HCT116 (cell line): ENCODE results near the gene TERT. TPM values are rescaled to one million over a fixed set of nuclear protein-coding genes. Genes with fewer than 3 reads are reported as not detected.

Experiments
- ATAC-seq: fragments of 200-7000 bp; cut with Tn5 transposase; 2 replicates; pipeline ENCODE4 v1.9.1; 2020; ENCODE audit warnings: mild to moderate bottlenecking, moderate library complexity
- BruUV-seq: library from RNA; stranded (reverse); fragments of 400-500 nt; replicated peaks from 2 replicates; lab custom pipeline; 2021; lab: Mats Ljungman, UMichigan
- CTCF ChIA-PET: fragments of 300-600 bp; sonication (Branson Sonifier 250); formaldehyde crosslinking; loops from one replicate; lab custom pipeline; 2021; ENCODE audit warnings: antibody characterized with exemption; lab: Charles Lee
- POLR2A ChIA-PET: fragments of 300-600, 350-600 bp; sonication (Branson Sonifier 250); formaldehyde crosslinking; loops from one replicate; lab custom pipeline; 2021; ENCODE audit warnings: antibody characterized with exemption; lab: Charles Lee
- RAD21 ChIA-PET, 2 experiments: fragments of 300-600 bp; sonication (Branson Sonifier 250); formaldehyde crosslinking; loops; one replicate each; lab custom pipeline; 2023; ENCODE audit warnings: low total read pairs in 2 of 2; ENCODE audit not compliant: uncharacterized antibody in 2 of 2, unreplicated experiment in 2 of 2, low non-redundant PET in 1 of 2; lab: Charles Lee
- DNase-seq: peaks from one replicate; pipeline ENCODE4 v3.0.0-alpha.2; 2010; ENCODE audit warnings: low read depth, low spot score
- H2AFZ ChIP-seq: fragments of 200-600 bp; shearing (Covaris generic), sonication (generic); 2 replicates; pipeline ENCODE4 v1.6.1; 2017; ENCODE audit warnings: low read depth, mixed run types, mixed read lengths, antibody characterized with exemption, low read length; ENCODE audit not compliant: poor library complexity, severe bottlenecking
- H3K27ac ChIP-seq: 2 replicates; pipeline ENCODE4 v1.5.1; 2012; ENCODE audit warnings: low read depth, low read length
- H3K27me3 ChIP-seq: fragments of 200-600 bp; sonication (generic); 2 replicates; pipeline ENCODE4 v1.6.1; 2016; ENCODE audit warnings: mixed run types, low read length, mixed read lengths; ENCODE audit not compliant: insufficient read depth
- H3K36me3 ChIP-seq, 2 experiments: fragments of 200-500 bp in 1 of 2; fragments of 200-600 bp in 1 of 2; sonication (Bioruptor generic) in 1 of 2; sonication (generic) in 1 of 2; 2 replicates each; pipeline versions ENCODE4 v1.5.1 to v1.6.1; 2014 to 2016; ENCODE audit warnings: low read length in 2 of 2, inconsistent platforms in 1 of 2, mixed read lengths in 1 of 2, mixed run types in 1 of 2; ENCODE audit not compliant: insufficient read depth in 2 of 2, control insufficient read depth in 1 of 2
- H3K4me1 ChIP-seq, 2 experiments: fragments of 200-600 bp in 1 of 2; sonication (generic) in 1 of 2; 2 replicates each; pipeline versions ENCODE4 v1.5.1 to v1.6.1; 2012 to 2017; ENCODE audit warnings: low read length in 2 of 2, inconsistent platforms in 1 of 2, mild to moderate bottlenecking in 1 of 2, mixed read lengths in 1 of 2, mixed run types in 1 of 2, moderate library complexity in 1 of 2; ENCODE audit not compliant: insufficient read depth in 2 of 2, control insufficient read depth in 1 of 2
- H3K4me2 ChIP-seq: fragments of 200-600 bp; sonication (generic); 2 replicates; pipeline ENCODE4 v1.6.1; 2017; ENCODE audit warnings: mixed run types, low read length, mixed read lengths
- H3K4me3 ChIP-seq, 2 experiments: fragments of 200-600 bp in 1 of 2; sonication (generic) in 1 of 2; replicated peaks in 1 of 2; 2 replicates each; pipeline ENCODE4 v1.5.1; 2011 to 2016; ENCODE audit warnings: low read length in 2 of 2, control low read depth in 1 of 2, low read depth in 1 of 2, mild to moderate bottlenecking in 1 of 2, mixed read lengths in 1 of 2, mixed run types in 1 of 2
- H3K79me2 ChIP-seq: fragments of 200-600 bp; sonication (generic); 2 replicates; pipeline ENCODE4 v1.6.1; 2017; ENCODE audit warnings: mild to moderate bottlenecking, mixed run types, low read length, moderate library complexity, mixed read lengths; ENCODE audit not compliant: insufficient read depth
- H3K9ac ChIP-seq: fragments of 200-600 bp; sonication (generic); 2 replicates; pipeline ENCODE4 v1.6.1; 2016; ENCODE audit warnings: low read length, mixed read lengths
- H3K9me2 ChIP-seq: fragments of 200-600 bp; sonication (generic), shearing (Covaris generic); 2 replicates; pipeline ENCODE4 v1.6.1; 2017; ENCODE audit warnings: mixed run types, mild to moderate bottlenecking, moderate library complexity; ENCODE audit not compliant: insufficient read depth
- H3K9me3 ChIP-seq, 2 experiments: fragments of 200-500 bp in 1 of 2; fragments of 200-600 bp in 1 of 2; sonication (Bioruptor generic) in 1 of 2; sonication (generic) in 1 of 2; 2 replicates each; pipeline ENCODE4 v1.6.1; 2014 to 2017; ENCODE audit warnings: low read length in 2 of 2, mixed read lengths in 2 of 2, inconsistent platforms in 1 of 2, low read depth in 1 of 2, mild to moderate bottlenecking in 1 of 2, mixed run types in 1 of 2, moderate library complexity in 1 of 2; ENCODE audit not compliant: control insufficient read depth in 1 of 2, insufficient read depth in 1 of 2
- H4K20me1 ChIP-seq: fragments of 200-600 bp; sonication (generic), shearing (Covaris generic); 2 replicates; pipeline ENCODE4 v1.6.1; 2017; ENCODE audit warnings: mixed run types, mild to moderate bottlenecking, moderate library complexity; ENCODE audit not compliant: insufficient read depth
- EGR1 ChIP-seq: IDR thresholded peaks from 2 replicates; pipeline ENCODE4 v1.6.1; 2012; ENCODE audit warnings: low read depth
- ELF1 ChIP-seq: IDR thresholded peaks from 2 replicates; pipeline ENCODE4 v1.6.1; 2012; ENCODE audit warnings: low read depth, borderline replicate concordance
- EZH2phosphoT487 ChIP-seq: fragments of 200-600 bp; IDR thresholded peaks from 2 replicates; pipeline ENCODE4 v1.6.1; 2018; ENCODE audit warnings: antibody characterized with exemption, borderline replicate concordance
- FOSL1 ChIP-seq: IDR thresholded peaks from 2 replicates; pipeline ENCODE4 v1.6.1; 2012; ENCODE audit warnings: low read depth
- POLR2AphosphoS5 ChIP-seq: IDR thresholded peaks from 2 replicates; pipeline ENCODE4 v1.6.1; 2011; ENCODE audit warnings: mild to moderate bottlenecking, low read depth, low read length, moderate library complexity
- RAD21 ChIP-seq: IDR thresholded peaks from 2 replicates; pipeline ENCODE4 v1.6.1; 2012; ENCODE audit warnings: low read depth, mild to moderate bottlenecking
- SIN3A ChIP-seq: IDR thresholded peaks from 2 replicates; pipeline ENCODE4 v1.6.1; 2012; ENCODE audit warnings: low read depth
- SRF ChIP-seq: IDR thresholded peaks from 2 replicates; pipeline ENCODE4 v1.6.1; 2012; ENCODE audit warnings: low read depth
- TCF7L2 ChIP-seq: IDR thresholded peaks from 2 replicates; pipeline ENCODE4 v1.7.0; 2011; ENCODE audit warnings: borderline replicate concordance, inconsistent platforms; ENCODE audit not compliant: insufficient read depth, insufficient read length; ENCODE audit errors: extremely low read depth
- ZFX ChIP-seq: fragments of 450-650 bp; IDR thresholded peaks from 2 replicates; pipeline ENCODE4 v1.6.1; 2017
- intact Hi-C: fragments of 100-400 bp; cut with micrococcal nuclease; formaldehyde crosslinking; loops from 2 replicates; pipeline ENCODE4 v1.10.0; 2022
- total RNA-seq: library from RNA; stranded (reverse); gene quantifications from one replicate; pipeline ENCODE4 v1.2.1, GENCODE V29; 2021; ENCODE audit not compliant: unreplicated experiment
- TF ChIP-seq, protein P1 (sequence below): IDR thresholded peaks from 2 replicates; pipeline ENCODE4 v1.6.1; 2012; ENCODE audit warnings: low read depth
- TF ChIP-seq, protein P2 (sequence below): IDR thresholded peaks from 2 replicates; pipeline ENCODE4 v1.6.1; 2012

TERT gene
- total RNA-seq, 1 experiment from 2014 or later = 6.9 TPM

DNA sequence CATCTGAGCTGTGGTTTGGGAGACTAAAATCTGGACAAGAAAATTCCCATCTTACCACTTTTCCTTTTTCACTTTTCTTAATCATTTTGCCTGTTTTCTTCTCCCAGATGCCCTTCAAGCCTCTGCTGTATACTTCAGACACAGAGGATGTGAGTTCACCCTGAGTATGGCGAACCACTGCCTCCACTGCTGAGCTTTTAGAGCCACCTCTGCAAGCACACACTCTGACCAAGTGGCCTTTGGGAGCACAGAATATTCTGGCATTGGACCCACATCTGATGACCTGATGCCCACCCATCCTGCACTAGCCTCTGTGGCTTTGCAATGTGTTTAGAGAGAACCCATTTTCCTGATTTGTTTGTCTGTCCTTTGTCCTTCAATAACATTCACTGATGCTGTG is 32.5 kb downstream of the TERT start:
- Histone ChIP-seq H3K36me3 (no peaks in the 10 kb centered on the region), H3K4me2 (no peak overlapping the region), H3K4me3 (no peak overlapping the region), H3K4me1 (no peaks in the 10 kb centered on the region), H2AFZ (no peak overlapping the region), H3K9me2 (no peaks in the 10 kb centered on the region), H3K27me3 (no peaks in the 10 kb centered on the region), H3K79me2 (no peaks in the 10 kb centered on the region), H3K27ac (no peak overlapping the region), H4K20me1 (no peaks in the 10 kb centered on the region), H3K9me3 (no peaks in the 10 kb centered on the region), H3K9ac (no peak overlapping the region)
- RAD21 ChIA-PET = no interaction called here
- TF ChIP-seq SRF (no peak), ELF1 (no peak), EGR1 (no peak), RAD21 (no peak), POLR2AphosphoS5 (no peak), SIN3A (no peak), EZH2phosphoT487 (no peak), ZFX (no peak), TCF7L2 (no peak), FOSL1 (no peak)
- TF ChIP-seq, protein P1, sequence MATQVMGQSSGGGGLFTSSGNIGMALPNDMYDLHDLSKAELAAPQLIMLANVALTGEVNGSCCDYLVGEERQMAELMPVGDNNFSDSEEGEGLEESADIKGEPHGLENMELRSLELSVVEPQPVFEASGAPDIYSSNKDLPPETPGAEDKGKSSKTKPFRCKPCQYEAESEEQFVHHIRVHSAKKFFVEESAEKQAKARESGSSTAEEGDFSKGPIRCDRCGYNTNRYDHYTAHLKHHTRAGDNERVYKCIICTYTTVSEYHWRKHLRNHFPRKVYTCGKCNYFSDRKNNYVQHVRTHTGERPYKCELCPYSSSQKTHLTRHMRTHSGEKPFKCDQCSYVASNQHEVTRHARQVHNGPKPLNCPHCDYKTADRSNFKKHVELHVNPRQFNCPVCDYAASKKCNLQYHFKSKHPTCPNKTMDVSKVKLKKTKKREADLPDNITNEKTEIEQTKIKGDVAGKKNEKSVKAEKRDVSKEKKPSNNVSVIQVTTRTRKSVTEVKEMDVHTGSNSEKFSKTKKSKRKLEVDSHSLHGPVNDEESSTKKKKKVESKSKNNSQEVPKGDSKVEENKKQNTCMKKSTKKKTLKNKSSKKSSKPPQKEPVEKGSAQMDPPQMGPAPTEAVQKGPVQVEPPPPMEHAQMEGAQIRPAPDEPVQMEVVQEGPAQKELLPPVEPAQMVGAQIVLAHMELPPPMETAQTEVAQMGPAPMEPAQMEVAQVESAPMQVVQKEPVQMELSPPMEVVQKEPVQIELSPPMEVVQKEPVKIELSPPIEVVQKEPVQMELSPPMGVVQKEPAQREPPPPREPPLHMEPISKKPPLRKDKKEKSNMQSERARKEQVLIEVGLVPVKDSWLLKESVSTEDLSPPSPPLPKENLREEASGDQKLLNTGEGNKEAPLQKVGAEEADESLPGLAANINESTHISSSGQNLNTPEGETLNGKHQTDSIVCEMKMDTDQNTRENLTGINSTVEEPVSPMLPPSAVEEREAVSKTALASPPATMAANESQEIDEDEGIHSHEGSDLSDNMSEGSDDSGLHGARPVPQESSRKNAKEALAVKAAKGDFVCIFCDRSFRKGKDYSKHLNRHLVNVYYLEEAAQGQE = no peak
- TF ChIP-seq, protein P2, sequence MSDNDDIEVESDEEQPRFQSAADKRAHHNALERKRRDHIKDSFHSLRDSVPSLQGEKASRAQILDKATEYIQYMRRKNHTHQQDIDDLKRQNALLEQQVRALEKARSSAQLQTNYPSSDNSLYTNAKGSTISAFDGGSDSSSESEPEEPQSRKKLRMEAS = no peak
- POLR2A ChIA-PET = no interaction called here
- ATAC-seq = no peak
- no TSS peak for BruUV-seq
- intact Hi-C loops = no loop called here
- CTCF ChIA-PET = no interaction called here
- no peak for DNase-seq
